ENCODE measurements around the gene RPL32.
"Not testable (repeated sequence)": the region's sequence is repeated elsewhere in the genome, so short reads cannot be mapped to it uniquely, and the experiment has no call there.

DNA sequence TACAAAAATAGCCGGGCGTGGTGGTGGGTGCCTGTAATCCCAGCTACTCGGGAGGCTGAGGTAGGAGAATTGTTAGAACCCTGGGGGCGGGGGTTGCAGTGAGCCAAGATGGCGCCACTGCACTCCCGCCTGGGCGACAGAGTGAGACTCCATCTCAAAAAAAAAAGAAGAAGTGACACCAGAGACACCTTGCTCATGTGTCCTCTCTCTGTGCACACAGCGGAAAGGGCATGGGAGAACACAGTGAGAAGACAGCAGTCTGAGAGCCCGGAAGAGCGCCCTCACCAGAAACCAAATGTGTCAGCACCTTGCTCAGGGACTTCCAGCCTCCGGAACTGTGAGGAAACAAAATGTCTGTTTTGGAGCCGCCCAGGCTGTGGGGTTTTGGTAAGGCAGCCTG is 40.5 kb upstream of the RPL32 start:
- TF ChIP-seq, protein P1, sequence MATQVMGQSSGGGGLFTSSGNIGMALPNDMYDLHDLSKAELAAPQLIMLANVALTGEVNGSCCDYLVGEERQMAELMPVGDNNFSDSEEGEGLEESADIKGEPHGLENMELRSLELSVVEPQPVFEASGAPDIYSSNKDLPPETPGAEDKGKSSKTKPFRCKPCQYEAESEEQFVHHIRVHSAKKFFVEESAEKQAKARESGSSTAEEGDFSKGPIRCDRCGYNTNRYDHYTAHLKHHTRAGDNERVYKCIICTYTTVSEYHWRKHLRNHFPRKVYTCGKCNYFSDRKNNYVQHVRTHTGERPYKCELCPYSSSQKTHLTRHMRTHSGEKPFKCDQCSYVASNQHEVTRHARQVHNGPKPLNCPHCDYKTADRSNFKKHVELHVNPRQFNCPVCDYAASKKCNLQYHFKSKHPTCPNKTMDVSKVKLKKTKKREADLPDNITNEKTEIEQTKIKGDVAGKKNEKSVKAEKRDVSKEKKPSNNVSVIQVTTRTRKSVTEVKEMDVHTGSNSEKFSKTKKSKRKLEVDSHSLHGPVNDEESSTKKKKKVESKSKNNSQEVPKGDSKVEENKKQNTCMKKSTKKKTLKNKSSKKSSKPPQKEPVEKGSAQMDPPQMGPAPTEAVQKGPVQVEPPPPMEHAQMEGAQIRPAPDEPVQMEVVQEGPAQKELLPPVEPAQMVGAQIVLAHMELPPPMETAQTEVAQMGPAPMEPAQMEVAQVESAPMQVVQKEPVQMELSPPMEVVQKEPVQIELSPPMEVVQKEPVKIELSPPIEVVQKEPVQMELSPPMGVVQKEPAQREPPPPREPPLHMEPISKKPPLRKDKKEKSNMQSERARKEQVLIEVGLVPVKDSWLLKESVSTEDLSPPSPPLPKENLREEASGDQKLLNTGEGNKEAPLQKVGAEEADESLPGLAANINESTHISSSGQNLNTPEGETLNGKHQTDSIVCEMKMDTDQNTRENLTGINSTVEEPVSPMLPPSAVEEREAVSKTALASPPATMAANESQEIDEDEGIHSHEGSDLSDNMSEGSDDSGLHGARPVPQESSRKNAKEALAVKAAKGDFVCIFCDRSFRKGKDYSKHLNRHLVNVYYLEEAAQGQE (IDR thresholded peaks at IDR 0.05; ENCODE audit: insufficient read depth in 1 of 2, low read depth in 2 of 2, low read length in 1 of 2): not testable (repeated sequence)
- TF ChIP-seq, protein P2, sequence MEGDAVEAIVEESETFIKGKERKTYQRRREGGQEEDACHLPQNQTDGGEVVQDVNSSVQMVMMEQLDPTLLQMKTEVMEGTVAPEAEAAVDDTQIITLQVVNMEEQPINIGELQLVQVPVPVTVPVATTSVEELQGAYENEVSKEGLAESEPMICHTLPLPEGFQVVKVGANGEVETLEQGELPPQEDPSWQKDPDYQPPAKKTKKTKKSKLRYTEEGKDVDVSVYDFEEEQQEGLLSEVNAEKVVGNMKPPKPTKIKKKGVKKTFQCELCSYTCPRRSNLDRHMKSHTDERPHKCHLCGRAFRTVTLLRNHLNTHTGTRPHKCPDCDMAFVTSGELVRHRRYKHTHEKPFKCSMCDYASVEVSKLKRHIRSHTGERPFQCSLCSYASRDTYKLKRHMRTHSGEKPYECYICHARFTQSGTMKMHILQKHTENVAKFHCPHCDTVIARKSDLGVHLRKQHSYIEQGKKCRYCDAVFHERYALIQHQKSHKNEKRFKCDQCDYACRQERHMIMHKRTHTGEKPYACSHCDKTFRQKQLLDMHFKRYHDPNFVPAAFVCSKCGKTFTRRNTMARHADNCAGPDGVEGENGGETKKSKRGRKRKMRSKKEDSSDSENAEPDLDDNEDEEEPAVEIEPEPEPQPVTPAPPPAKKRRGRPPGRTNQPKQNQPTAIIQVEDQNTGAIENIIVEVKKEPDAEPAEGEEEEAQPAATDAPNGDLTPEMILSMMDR (IDR thresholded peaks at IDR 0.05): not testable (repeated sequence)

All from Panc1 (cell line).